Osteocyte (in vitro differentiated cells): ENCODE data around the gene KIF2B. TPM values are rescaled to one million over a fixed set of nuclear protein-coding genes. Genes with fewer than 3 reads are reported as not detected.

Experiments
- DNase-seq: peaks from one replicate; pipeline ENCODE4 v3.0.0; 2021; ENCODE audit warnings: mixed read lengths; ENCODE audit not compliant: unreplicated experiment; ENCODE audit errors: extremely low spot score
- H3K27ac Mint-ChIP-seq: one replicate; pipeline ENCODE4 v1.8.0; 2021; ENCODE audit warnings: mild to moderate bottlenecking, mixed read lengths; ENCODE audit not compliant: unreplicated experiment
- H3K27me3 Mint-ChIP-seq: one replicate; pipeline ENCODE4 v1.8.0; 2021; ENCODE audit warnings: mixed read lengths; ENCODE audit not compliant: unreplicated experiment
- H3K36me3 Mint-ChIP-seq: one replicate; pipeline ENCODE4 v1.8.0; 2021; ENCODE audit warnings: mixed read lengths; ENCODE audit not compliant: unreplicated experiment
- H3K4me1 Mint-ChIP-seq: one replicate; pipeline ENCODE4 v1.8.0; 2021; ENCODE audit warnings: mixed read lengths; ENCODE audit not compliant: unreplicated experiment
- H3K4me3 Mint-ChIP-seq: one replicate; pipeline ENCODE4 v1.8.0; 2021; ENCODE audit warnings: mild to moderate bottlenecking, moderate library complexity, mixed read lengths; ENCODE audit not compliant: unreplicated experiment
- H3K9me3 Mint-ChIP-seq: one replicate; pipeline ENCODE4 v1.8.0; 2021; ENCODE audit warnings: mixed read lengths; ENCODE audit not compliant: unreplicated experiment
- long read RNA-seq: library from polyadenylated mRNA; unstranded; transcript quantifications from one replicate; pipeline ENCODE4 v2.0.0, GENCODE V29; 2021
- total RNA-seq: library from RNA; stranded (reverse); gene quantifications from 2 replicates; pipeline ENCODE4 v1.2.1, GENCODE V29; 2021
- TF ChIP-seq, protein P1 (sequence below): fragments of 200-600 bp; sonication (generic); IDR thresholded peaks from 2 replicates; pipeline ENCODE4 v1.5.0; 2021; ENCODE audit warnings: antibody characterized with exemption, mild to moderate bottlenecking, moderate library complexity

KIF2B gene, protein sequence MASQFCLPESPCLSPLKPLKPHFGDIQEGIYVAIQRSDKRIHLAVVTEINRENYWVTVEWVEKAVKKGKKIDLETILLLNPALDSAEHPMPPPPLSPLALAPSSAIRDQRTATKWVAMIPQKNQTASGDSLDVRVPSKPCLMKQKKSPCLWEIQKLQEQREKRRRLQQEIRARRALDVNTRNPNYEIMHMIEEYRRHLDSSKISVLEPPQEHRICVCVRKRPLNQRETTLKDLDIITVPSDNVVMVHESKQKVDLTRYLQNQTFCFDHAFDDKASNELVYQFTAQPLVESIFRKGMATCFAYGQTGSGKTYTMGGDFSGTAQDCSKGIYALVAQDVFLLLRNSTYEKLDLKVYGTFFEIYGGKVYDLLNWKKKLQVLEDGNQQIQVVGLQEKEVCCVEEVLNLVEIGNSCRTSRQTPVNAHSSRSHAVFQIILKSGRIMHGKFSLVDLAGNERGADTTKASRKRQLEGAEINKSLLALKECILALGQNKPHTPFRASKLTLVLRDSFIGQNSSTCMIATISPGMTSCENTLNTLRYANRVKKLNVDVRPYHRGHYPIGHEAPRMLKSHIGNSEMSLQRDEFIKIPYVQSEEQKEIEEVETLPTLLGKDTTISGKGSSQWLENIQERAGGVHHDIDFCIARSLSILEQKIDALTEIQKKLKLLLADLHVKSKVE
- not detected in 2 replicates for total RNA-seq
- long read RNA-seq: 0 reads

DNA sequence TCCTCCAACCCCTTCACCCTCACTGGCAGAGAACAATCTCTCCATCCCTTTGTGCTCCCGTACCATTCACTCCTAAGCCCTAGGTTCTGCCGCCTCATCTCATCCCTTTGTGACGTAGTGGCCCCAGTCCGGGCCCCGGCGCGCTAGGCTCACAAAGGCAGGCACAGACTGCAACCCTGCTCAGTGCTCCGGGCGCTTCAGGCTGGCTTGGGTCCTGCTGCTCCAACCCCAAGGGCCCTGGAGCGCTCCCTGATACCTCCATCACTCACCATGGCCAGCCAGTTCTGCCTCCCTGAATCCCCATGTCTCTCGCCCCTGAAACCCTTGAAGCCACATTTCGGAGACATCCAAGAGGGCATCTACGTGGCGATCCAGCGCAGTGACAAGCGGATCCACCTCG, at the start of gene KIF2B:
KIF2B (plus strand) TSS at position 164 of the 400 bp plus-strand sequence; CDS start at position 271, 107 bp downstream.
- TF ChIP-seq, protein P1, sequence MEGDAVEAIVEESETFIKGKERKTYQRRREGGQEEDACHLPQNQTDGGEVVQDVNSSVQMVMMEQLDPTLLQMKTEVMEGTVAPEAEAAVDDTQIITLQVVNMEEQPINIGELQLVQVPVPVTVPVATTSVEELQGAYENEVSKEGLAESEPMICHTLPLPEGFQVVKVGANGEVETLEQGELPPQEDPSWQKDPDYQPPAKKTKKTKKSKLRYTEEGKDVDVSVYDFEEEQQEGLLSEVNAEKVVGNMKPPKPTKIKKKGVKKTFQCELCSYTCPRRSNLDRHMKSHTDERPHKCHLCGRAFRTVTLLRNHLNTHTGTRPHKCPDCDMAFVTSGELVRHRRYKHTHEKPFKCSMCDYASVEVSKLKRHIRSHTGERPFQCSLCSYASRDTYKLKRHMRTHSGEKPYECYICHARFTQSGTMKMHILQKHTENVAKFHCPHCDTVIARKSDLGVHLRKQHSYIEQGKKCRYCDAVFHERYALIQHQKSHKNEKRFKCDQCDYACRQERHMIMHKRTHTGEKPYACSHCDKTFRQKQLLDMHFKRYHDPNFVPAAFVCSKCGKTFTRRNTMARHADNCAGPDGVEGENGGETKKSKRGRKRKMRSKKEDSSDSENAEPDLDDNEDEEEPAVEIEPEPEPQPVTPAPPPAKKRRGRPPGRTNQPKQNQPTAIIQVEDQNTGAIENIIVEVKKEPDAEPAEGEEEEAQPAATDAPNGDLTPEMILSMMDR: no peak
- H3K36me3 Mint-ChIP-seq: no peaks in the 10 kb centered on the region
- no peak within 1 kb of the TSS for H3K4me3 Mint-ChIP-seq
- no peak within 1 kb of the TSS for H3K27ac Mint-ChIP-seq
- peaks cover 12% of the 10 kb centered on the region for H3K9me3 Mint-ChIP-seq
- no peaks in the 10 kb centered on the region for H3K4me1 Mint-ChIP-seq
- DNase-seq: no peak
- no peaks in the 10 kb centered on the region for H3K27me3 Mint-ChIP-seq

DNA sequence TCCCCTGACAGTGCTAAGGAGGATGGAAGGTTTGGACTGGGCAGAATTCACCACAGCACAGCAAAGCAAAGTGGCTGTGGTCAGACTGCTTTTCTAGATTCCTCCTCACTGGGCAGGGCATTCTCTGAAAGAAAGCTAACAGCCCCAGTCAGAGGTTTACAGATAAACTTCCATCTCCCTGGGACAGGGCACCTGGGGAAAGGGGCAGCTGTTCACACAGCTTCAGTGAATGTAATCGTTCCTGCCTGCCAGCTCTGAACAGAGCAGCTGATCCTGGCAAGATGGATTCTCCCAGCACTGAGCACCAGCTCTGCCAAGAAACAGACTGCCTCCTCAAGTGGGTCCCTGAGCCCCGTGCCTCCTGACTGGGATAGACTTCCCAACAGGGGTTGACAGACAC, 42.4 kb upstream of the KIF2B start:
- Mint-ChIP-seq H3K9me3 (peaks cover 5% of the 10 kb centered on the region), H3K36me3 (no peaks in the 10 kb centered on the region)
- TF ChIP-seq, protein P1: no peak

DNA sequence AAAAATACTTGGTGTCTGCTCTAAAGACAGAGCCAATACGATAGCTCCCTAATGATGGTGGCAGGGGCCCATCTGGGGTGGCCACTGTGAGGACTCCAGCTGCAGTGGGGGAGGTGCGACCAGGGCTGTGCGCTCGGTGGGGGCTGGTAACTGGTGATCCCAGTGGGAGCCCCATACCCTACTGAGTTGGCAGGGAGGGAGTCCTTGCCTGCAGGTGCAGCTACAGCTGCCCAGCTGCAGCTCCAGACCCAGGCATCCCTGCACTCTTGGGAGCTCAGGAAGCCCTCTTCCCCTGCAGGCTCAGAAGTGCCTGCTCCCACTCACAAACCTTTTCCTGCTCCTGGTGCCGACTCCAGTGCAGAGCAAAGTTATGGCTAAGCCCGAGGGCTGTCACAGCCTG, 31.2 kb upstream of the KIF2B start:
- DNase-seq: no peak
- TF ChIP-seq, protein P1: no peak
- no peaks in the 10 kb centered on the region for H3K36me3 Mint-ChIP-seq
- peaks cover 6% of the 10 kb centered on the region for H3K27me3 Mint-ChIP-seq
- no peak overlapping the region for H3K4me3 Mint-ChIP-seq
- H3K27ac Mint-ChIP-seq: no peak overlapping the region
- no peaks in the 10 kb centered on the region for H3K4me1 Mint-ChIP-seq
- H3K9me3 Mint-ChIP-seq: peaks cover 4% of the 10 kb centered on the region

More for the DNA sequence above, 42.4 kb upstream of the KIF2B start:
- Mint-ChIP-seq H3K27ac (no peak overlapping the region), H3K4me1 (no peaks in the 10 kb centered on the region), H3K4me3 (no peak overlapping the region), H3K27me3 (no peaks in the 10 kb centered on the region)
- DNase-seq: no peak

GRCh38 chr17:53792451-53792850, 30.3 kb upstream of the KIF2B start:
- Mint-ChIP-seq H3K27me3 (peaks cover 6% of the 10 kb centered on the region), H3K4me1 (no peaks in the 10 kb centered on the region), H3K4me3 (no peak overlapping the region), H3K27ac (no peak overlapping the region), H3K9me3 (peaks cover 4% of the 10 kb centered on the region), H3K36me3 (no peaks in the 10 kb centered on the region)
- DNase-seq: no peak
- TF ChIP-seq, protein P1: no peak

GRCh38 chr17:53792997-53793396, 29.7 kb upstream of the KIF2B start:
- Mint-ChIP-seq H3K36me3 (no peaks in the 10 kb centered on the region), H3K27me3 (peaks cover 6% of the 10 kb centered on the region), H3K27ac (no peak overlapping the region), H3K4me1 (no peaks in the 10 kb centered on the region), H3K9me3 (peaks cover 4% of the 10 kb centered on the region), H3K4me3 (no peak overlapping the region)
- TF ChIP-seq, protein P1: no peak
- DNase-seq: no peak
